Measurements from ENCODE around the gene SPATA17. TPM values are rescaled to one million over a fixed set of nuclear protein-coding genes. Genes with fewer than 3 reads are reported as not detected.
"Not testable (repeated sequence)": the region's sequence is repeated elsewhere in the genome, so short reads cannot be mapped to it uniquely, and the experiment has no call there.

The SPATA17 gene
- polyA plus RNA-seq, 1 of the 3 experiments (the other 2 are of a cell fraction) = 1.2 TPM

DNA sequence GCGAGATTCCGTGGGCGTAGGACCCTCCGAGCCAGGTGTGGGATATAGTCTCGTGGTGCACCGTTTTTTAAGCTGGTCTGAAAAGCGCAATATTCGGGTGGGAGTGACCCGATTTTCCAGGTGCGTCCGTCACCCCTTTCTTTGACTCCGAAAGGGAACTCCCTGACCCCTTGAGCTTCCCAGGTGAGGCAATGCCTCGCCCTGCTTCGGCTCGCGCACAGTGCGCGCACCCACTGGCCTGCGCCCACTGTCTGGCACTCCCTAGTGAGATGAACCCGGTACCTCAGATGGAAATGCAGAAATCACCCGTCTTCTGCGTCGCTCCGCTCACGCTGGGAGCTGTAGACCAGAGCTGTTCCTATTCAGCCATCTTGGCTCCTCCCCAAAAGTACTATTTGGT is 65.0 kb downstream of the SPATA17 start:
- H3K9me2 ChIP-seq; DNase-seq; H3K36me3 ChIP-seq (replicated peaks in 1 of 2; ENCODE audit: control insufficient read depth in 1 of 2, insufficient read depth in 2 of 2, low read length in 1 of 2); CTCF ChIA-PET; H3K4me2 ChIP-seq; H3F3A ChIP-seq (replicated peaks; ENCODE audit: insufficient read depth); POLR2A ChIA-PET; H3K9ac ChIP-seq; H3K27me3 ChIP-seq (ENCODE audit: insufficient read depth); H2AFZ ChIP-seq (ENCODE audit: low read depth); H4K20me1 ChIP-seq (ENCODE audit: insufficient read depth); H3K27ac ChIP-seq (ENCODE audit: low read depth in 2 of 2, low read length in 1 of 2); H3K9me3 ChIP-seq; H3K79me2 ChIP-seq (ENCODE audit: insufficient read depth); H3K4me1 ChIP-seq (ENCODE audit: control insufficient read depth in 1 of 2, insufficient read depth in 2 of 2, low read depth in 1 of 2, low read length in 1 of 2); H3K4me3 ChIP-seq (ENCODE audit: low read depth in 2 of 2, low read length in 1 of 2): not testable (repeated sequence)
- WGBS (ENCODE audit: low lambda C conversion rate) = 86% methylated on average over 15 of the region's 25 CpGs

DNA sequence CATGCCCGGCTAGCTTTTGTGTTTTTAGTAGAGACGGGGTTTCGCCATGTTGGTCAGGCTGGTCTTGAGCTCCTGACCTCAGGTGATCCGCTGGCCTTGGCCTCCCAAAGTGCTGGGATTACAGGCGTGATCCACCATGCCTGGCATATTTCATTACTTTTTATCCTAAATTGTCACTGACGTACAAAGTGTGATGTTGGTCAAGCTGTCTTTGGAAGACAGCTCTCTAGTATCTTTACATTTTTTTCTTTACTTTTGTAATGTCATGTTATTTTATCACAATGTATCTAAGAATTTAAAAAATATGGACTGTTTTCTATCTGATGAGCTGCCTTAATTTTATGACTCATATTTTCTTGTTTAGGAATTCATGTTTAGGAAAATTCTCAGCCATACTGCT is 72.2 kb downstream of the SPATA17 start:
- no peak overlapping the region for H3K4me2 ChIP-seq
- H3K9me3 ChIP-seq = no peaks in the 10 kb centered on the region
- no peaks in the 10 kb centered on the region for H3K36me3 ChIP-seq (replicated peaks in 1 of 2; ENCODE audit: control insufficient read depth in 1 of 2, insufficient read depth in 2 of 2, low read length in 1 of 2)
- 90% methylated on average over 6 of the region's 6 CpGs for WGBS (ENCODE audit: low lambda C conversion rate)
- DNase-seq = no peak
- POLR2A ChIA-PET = no interaction called here
- H3K9ac ChIP-seq = no peak overlapping the region
- TF ChIP-seq NRF1 (IDR thresholded peaks at IDR 0.05; ENCODE audit: low read depth, low read length) (no peak), FOXM1 (IDR thresholded peaks at IDR 0.05; ENCODE audit: low read depth) (no peak), GATA2 (CRISPR knock-in tag; IDR thresholded peaks at IDR 0.05) (no peak), TEAD4 (IDR thresholded peaks at IDR 0.05; ENCODE audit: borderline replicate concordance, insufficient read depth) (no peak), SMC3 (IDR thresholded peaks at IDR 0.05; ENCODE audit: low read depth, low read length) (no peak), SIN3A (IDR thresholded peaks at IDR 0.05; ENCODE audit: borderline replicate concordance, low read depth, low read length) (no peak), TAF1 (IDR thresholded peaks at IDR 0.05; ENCODE audit: borderline replicate concordance, low read depth, low read length) (no peak)
- TF ChIP-seq, protein P1, sequence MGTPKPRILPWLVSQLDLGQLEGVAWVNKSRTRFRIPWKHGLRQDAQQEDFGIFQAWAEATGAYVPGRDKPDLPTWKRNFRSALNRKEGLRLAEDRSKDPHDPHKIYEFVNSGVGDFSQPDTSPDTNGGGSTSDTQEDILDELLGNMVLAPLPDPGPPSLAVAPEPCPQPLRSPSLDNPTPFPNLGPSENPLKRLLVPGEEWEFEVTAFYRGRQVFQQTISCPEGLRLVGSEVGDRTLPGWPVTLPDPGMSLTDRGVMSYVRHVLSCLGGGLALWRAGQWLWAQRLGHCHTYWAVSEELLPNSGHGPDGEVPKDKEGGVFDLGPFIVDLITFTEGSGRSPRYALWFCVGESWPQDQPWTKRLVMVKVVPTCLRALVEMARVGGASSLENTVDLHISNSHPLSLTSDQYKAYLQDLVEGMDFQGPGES (IDR thresholded peaks at IDR 0.05; ENCODE audit: low read depth, low read length) = no peak
- TF ChIP-seq, protein P2, sequence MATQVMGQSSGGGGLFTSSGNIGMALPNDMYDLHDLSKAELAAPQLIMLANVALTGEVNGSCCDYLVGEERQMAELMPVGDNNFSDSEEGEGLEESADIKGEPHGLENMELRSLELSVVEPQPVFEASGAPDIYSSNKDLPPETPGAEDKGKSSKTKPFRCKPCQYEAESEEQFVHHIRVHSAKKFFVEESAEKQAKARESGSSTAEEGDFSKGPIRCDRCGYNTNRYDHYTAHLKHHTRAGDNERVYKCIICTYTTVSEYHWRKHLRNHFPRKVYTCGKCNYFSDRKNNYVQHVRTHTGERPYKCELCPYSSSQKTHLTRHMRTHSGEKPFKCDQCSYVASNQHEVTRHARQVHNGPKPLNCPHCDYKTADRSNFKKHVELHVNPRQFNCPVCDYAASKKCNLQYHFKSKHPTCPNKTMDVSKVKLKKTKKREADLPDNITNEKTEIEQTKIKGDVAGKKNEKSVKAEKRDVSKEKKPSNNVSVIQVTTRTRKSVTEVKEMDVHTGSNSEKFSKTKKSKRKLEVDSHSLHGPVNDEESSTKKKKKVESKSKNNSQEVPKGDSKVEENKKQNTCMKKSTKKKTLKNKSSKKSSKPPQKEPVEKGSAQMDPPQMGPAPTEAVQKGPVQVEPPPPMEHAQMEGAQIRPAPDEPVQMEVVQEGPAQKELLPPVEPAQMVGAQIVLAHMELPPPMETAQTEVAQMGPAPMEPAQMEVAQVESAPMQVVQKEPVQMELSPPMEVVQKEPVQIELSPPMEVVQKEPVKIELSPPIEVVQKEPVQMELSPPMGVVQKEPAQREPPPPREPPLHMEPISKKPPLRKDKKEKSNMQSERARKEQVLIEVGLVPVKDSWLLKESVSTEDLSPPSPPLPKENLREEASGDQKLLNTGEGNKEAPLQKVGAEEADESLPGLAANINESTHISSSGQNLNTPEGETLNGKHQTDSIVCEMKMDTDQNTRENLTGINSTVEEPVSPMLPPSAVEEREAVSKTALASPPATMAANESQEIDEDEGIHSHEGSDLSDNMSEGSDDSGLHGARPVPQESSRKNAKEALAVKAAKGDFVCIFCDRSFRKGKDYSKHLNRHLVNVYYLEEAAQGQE (IDR thresholded peaks at IDR 0.05; ENCODE audit: low read depth, low read length) = no peak
- H3K27me3 ChIP-seq (ENCODE audit: insufficient read depth) = no peaks in the 10 kb centered on the region
- H2AFZ ChIP-seq (ENCODE audit: low read depth) = no peak overlapping the region
- H4K20me1 ChIP-seq (ENCODE audit: insufficient read depth) = no peaks in the 10 kb centered on the region
- no peaks in the 10 kb centered on the region for H3K4me1 ChIP-seq (ENCODE audit: control insufficient read depth in 1 of 2, insufficient read depth in 2 of 2, low read depth in 1 of 2, low read length in 1 of 2)
- CTCF ChIA-PET = no interaction called here
- no peaks in the 10 kb centered on the region for H3K79me2 ChIP-seq (ENCODE audit: insufficient read depth)
- no peaks in the 10 kb centered on the region for H3K9me2 ChIP-seq
- no peak overlapping the region for H3K27ac ChIP-seq (ENCODE audit: low read depth in 2 of 2, low read length in 1 of 2)
- H3K4me3 ChIP-seq (ENCODE audit: low read depth in 2 of 2, low read length in 1 of 2) = no peak overlapping the region
- H3F3A ChIP-seq (replicated peaks; ENCODE audit: insufficient read depth) = peaks cover 7% of the 10 kb centered on the region
